Endothelial cell of umbilical vein (primary cell): Measurements from ENCODE around the gene C2CD3. TPM values are rescaled to one million over a fixed set of nuclear protein-coding genes. Genes with fewer than 3 reads are reported as not detected.

Source experiments
- BruUV-seq: library from RNA; stranded (reverse); fragments of 400-500 nt; replicated peaks from 2 replicates; lab custom pipeline; 2021; lab: Mats Ljungman, UMichigan
- CTCF ChIA-PET: fragments of 300-600, 350-600 bp; sonication (Branson Sonifier 250); formaldehyde crosslinking; loops from one replicate; lab custom pipeline; 2021; ENCODE audit warnings: antibody characterized with exemption, inconsistent platforms; lab: Charles Lee
- POLR2A ChIA-PET: fragments of 300-600, 350-600 bp; sonication (Branson Sonifier 250); formaldehyde crosslinking; loops from one replicate; lab custom pipeline; 2021; ENCODE audit warnings: antibody characterized with exemption, inconsistent platforms; lab: Charles Lee
- DNase-seq: peaks from one replicate; pipeline ENCODE4 v3.0.0-alpha.2; 2011; ENCODE audit warnings: low read depth, low spot score
- FAIRE-seq: peaks from 2 replicates; lab custom pipeline; 2011; peaks lifted over from hg19 to GRCh38; lab: Jason Lieb, UNC
- H2AFZ ChIP-seq: 2 replicates; pipeline ENCODE4 v1.6.0; 2012; ENCODE audit warnings: low read depth, low read length, control low read depth, inconsistent platforms
- H3K27ac ChIP-seq: 2 replicates; pipeline ENCODE4 v1.5.1; 2011; ENCODE audit warnings: low read depth, mild to moderate bottlenecking, control low read depth, low read length, moderate library complexity; ENCODE audit not compliant: insufficient read depth
- H3K27me3 ChIP-seq, 2 experiments: 2 replicates each; pipeline versions ENCODE4 v1.6.0 to v1.6.1; 2011; ENCODE audit warnings: low read length in 2 of 2, mixed read lengths in 1 of 2; ENCODE audit not compliant: control insufficient read depth in 2 of 2, insufficient read depth in 2 of 2
- H3K36me3 ChIP-seq, 2 experiments: 2 replicates in 1 of 2; 3 replicates in 1 of 2; pipeline ENCODE4 v1.5.1; 2011; ENCODE audit warnings: low read length in 2 of 2, mild to moderate bottlenecking in 1 of 2, moderate library complexity in 1 of 2; ENCODE audit not compliant: control insufficient read depth in 2 of 2, insufficient read depth in 2 of 2; ENCODE audit errors: extremely low read depth in 1 of 2
- H3K4me1 ChIP-seq: 3 replicates; pipeline ENCODE4 v1.5.1; 2011; ENCODE audit warnings: mild to moderate bottlenecking, low read length; ENCODE audit not compliant: control insufficient read depth, insufficient read depth; ENCODE audit errors: extremely low read depth
- H3K4me2 ChIP-seq: 2 replicates; pipeline ENCODE4 v1.6.1; 2011; ENCODE audit warnings: low read length, control low read depth, mixed read lengths; ENCODE audit not compliant: insufficient read depth
- H3K4me3 ChIP-seq, 3 experiments: fragments of 200-600 bp in 1 of 3; sonication (generic), shearing (Covaris generic) in 1 of 3; replicated peaks in 1 of 3; 2 replicates each; pipeline ENCODE4 v1.5.1; 2011 to 2016; ENCODE audit warnings: control low read depth in 3 of 3, low read length in 3 of 3, mild to moderate bottlenecking in 2 of 3, inconsistent platforms in 1 of 3, low read depth in 1 of 3, moderate library complexity in 1 of 3; ENCODE audit not compliant: insufficient read depth in 1 of 3
- H3K79me2 ChIP-seq: 2 replicates; pipeline ENCODE4 v1.6.0; 2012; ENCODE audit warnings: low read length, inconsistent platforms; ENCODE audit not compliant: control insufficient read depth, insufficient read depth
- H3K9ac ChIP-seq: replicated peaks from 2 replicates; pipeline ENCODE3; 2011; ENCODE audit warnings: low read length, control low read depth; ENCODE audit not compliant: insufficient read depth; ENCODE audit errors: extremely low read depth
- H3K9me1 ChIP-seq: replicated peaks from 3 replicates; pipeline ENCODE4 v1.6.0; 2011; ENCODE audit warnings: mild to moderate bottlenecking, low read length; ENCODE audit not compliant: control insufficient read depth, insufficient read depth; ENCODE audit errors: extremely low read depth
- H3K9me3 ChIP-seq: replicated peaks from 2 replicates; pipeline ENCODE4 v1.5.1; 2012; ENCODE audit warnings: low read length, inconsistent platforms; ENCODE audit not compliant: control insufficient read depth, insufficient read depth
- H4K20me1 ChIP-seq: replicated peaks from 2 replicates; pipeline ENCODE3; 2011; ENCODE audit warnings: mild to moderate bottlenecking, low read length; ENCODE audit not compliant: control insufficient read depth, insufficient read depth; ENCODE audit errors: extremely low read depth
- EZH2 ChIP-seq: IDR thresholded peaks from 2 replicates; pipeline ENCODE4 v1.6.1; 2012; ENCODE audit warnings: borderline replicate concordance, low read depth, mild to moderate bottlenecking, moderate library complexity, low read length, inconsistent platforms; ENCODE audit not compliant: severe bottlenecking
- FOS ChIP-seq: IDR thresholded peaks from 2 replicates; pipeline ENCODE4 v1.6.1; 2011; ENCODE audit warnings: mild to moderate bottlenecking, low read length, moderate library complexity, borderline replicate concordance; ENCODE audit not compliant: insufficient read depth
- GATA2 ChIP-seq: IDR thresholded peaks from 2 replicates; pipeline ENCODE4 v1.7.0; 2011; ENCODE audit warnings: low read depth, mild to moderate bottlenecking, moderate library complexity, mixed read lengths, low read length; ENCODE audit not compliant: insufficient read length, insufficient read depth
- JUN ChIP-seq: IDR thresholded peaks from 2 replicates; pipeline ENCODE4 v1.6.1; 2011; ENCODE audit warnings: borderline replicate concordance, low read depth; ENCODE audit not compliant: insufficient read length, insufficient read depth
- MYC ChIP-seq: IDR thresholded peaks from one replicate; pipeline ENCODE4 v1.6.1; 2011; ENCODE audit warnings: mild to moderate bottlenecking, low read depth, low read length
- POLR2A ChIP-seq: IDR thresholded peaks from 2 replicates; pipeline ENCODE4 v1.6.1; 2012; ENCODE audit warnings: low read depth, mild to moderate bottlenecking, control low read depth, low read length
- POLR2AphosphoS5 ChIP-seq: IDR thresholded peaks from 2 replicates; pipeline ENCODE4 v1.6.1; 2012; ENCODE audit warnings: low read depth, mild to moderate bottlenecking, control low read depth, low read length, moderate library complexity; ENCODE audit not compliant: insufficient read depth
- dilution Hi-C: fragments of 300-500 bp; cut with MboI; formaldehyde crosslinking; loops from one replicate; pipeline ENCODE4 v1.15.0; 2019; ENCODE audit warnings: low sequenced_read_pairs; ENCODE audit not compliant: extremely low pct_ligation_motif_present
- intact Hi-C: fragments of 100-400 bp; cut with micrococcal nuclease; formaldehyde crosslinking; loops from one replicate; pipeline ENCODE4 v1.10.0; 2022
- polyA plus RNA-seq, 4 experiments: library from polyadenylated mRNA; depleted of rRNA in 3 of 4; stranded (reverse) in 3 of 4; unstranded in 1 of 4; fragments of >200 nt; gene quantifications; 2 replicates each; pipeline versions ENCODE4 v1.2.1 to v1.2.3, GENCODE V29; 2011 to 2012; ENCODE audit warnings: missing spikeins in 1 of 4
- total RNA-seq: library from RNA; stranded (reverse); gene quantifications from 2 replicates; pipeline ENCODE4 v1.2.3, GENCODE V29; 2021
- TF ChIP-seq, protein P1 (sequence below), 2 donors: IDR thresholded peaks; 1 replicate in 1 of 2; 2 replicates in 1 of 2; pipeline ENCODE4 v1.5.1; 2011; ENCODE audit warnings: low read length in 2 of 2, mild to moderate bottlenecking in 2 of 2, moderate library complexity in 2 of 2, control low read depth in 1 of 2, inconsistent platforms in 1 of 2, low read depth in 1 of 2; ENCODE audit not compliant: insufficient read depth in 1 of 2; ENCODE audit errors: extremely low read depth in 1 of 2
- TF ChIP-seq, protein P2 (sequence below): IDR thresholded peaks from 2 replicates; pipeline ENCODE4 v1.6.1; 2011; ENCODE audit not compliant: insufficient read depth, insufficient read length

The C2CD3 gene
- total and polyA plus RNA-seq, 2 donors (not counting 3 experiments of a cell fraction or from before 2014, with no cell fraction given), result 12.9 to 36.6 TPM

DNA sequence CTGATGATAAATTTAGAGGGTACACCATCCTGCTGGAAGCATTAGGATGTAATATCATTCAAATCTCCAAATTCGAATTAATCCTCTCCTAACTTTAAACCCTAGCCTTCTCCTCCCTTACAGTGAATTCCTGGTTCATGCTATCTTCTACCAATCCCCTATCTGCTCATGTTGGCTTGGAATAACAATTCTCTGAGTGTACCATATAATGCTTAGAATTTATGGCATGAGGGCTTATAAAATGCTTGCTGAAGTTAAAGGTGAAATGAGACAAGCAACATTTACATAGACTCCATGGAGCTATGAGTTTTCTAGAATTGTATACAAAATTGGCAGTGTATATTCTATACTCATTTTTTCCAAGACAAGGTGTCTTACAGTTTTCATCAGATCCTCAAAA lies 79.3 kb downstream of the C2CD3 start:
- intact Hi-C loops (loop anchor here (10.0 kb wide), 1 partner anchor 127 kb away; no protein-coding TSS in a partner anchor), dilution Hi-C loops (no loop called here)
- ChIA-PET CTCF (no interaction called here), POLR2A (no interaction called here)
- H3K9me1 ChIP-seq, result no peaks in the 10 kb centered on the region
- no peak overlapping the region for H3K4me2 ChIP-seq
- no peak overlapping the region for H3K27ac ChIP-seq
- H3K79me2 ChIP-seq, result no peaks in the 10 kb centered on the region
- TF ChIP-seq, protein P1, sequence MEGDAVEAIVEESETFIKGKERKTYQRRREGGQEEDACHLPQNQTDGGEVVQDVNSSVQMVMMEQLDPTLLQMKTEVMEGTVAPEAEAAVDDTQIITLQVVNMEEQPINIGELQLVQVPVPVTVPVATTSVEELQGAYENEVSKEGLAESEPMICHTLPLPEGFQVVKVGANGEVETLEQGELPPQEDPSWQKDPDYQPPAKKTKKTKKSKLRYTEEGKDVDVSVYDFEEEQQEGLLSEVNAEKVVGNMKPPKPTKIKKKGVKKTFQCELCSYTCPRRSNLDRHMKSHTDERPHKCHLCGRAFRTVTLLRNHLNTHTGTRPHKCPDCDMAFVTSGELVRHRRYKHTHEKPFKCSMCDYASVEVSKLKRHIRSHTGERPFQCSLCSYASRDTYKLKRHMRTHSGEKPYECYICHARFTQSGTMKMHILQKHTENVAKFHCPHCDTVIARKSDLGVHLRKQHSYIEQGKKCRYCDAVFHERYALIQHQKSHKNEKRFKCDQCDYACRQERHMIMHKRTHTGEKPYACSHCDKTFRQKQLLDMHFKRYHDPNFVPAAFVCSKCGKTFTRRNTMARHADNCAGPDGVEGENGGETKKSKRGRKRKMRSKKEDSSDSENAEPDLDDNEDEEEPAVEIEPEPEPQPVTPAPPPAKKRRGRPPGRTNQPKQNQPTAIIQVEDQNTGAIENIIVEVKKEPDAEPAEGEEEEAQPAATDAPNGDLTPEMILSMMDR (IDR thresholded peaks at IDR 0.05; ENCODE audit: extremely low read depth in 1 of 2, insufficient read depth in 1 of 2, low read depth in 1 of 2, low read length in 2 of 2), result no peak
- TF ChIP-seq EZH2 (no peak), GATA2 (no peak), MYC (no peak), POLR2AphosphoS5 (no peak), JUN (no peak), FOS (no peak), POLR2A (no peak)
- TF ChIP-seq, protein P2, sequence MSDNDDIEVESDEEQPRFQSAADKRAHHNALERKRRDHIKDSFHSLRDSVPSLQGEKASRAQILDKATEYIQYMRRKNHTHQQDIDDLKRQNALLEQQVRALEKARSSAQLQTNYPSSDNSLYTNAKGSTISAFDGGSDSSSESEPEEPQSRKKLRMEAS, result no peak
- H3K27me3 ChIP-seq, result no peaks in the 10 kb centered on the region
- H3K36me3 ChIP-seq, result peaks cover 11 to 12% of the 10 kb centered on the region in 2 experiments
- no peak overlapping the region for H3K9ac ChIP-seq
- no peaks in the 10 kb centered on the region for H4K20me1 ChIP-seq
- H3K9me3 ChIP-seq, result no peaks in the 10 kb centered on the region
- H2AFZ ChIP-seq, result no peak overlapping the region
- H3K4me3 ChIP-seq, result no peak overlapping the region
- no TSS peak for BruUV-seq
- FAIRE-seq (no peak), DNase-seq (no peak)
- no peaks in the 10 kb centered on the region for H3K4me1 ChIP-seq
